Upper lobe of left lung (tissue), 4 donors: Measurements from ENCODE around the gene CLDN2.

Experiments used
- CTCF ChIP-seq, 6 experiments: fragments of 450-650 bp in 4 of 6; fragments of 200-600 bp in 2 of 6; sonication (generic) in 2 of 6; IDR thresholded peaks; one replicate each; pipeline ENCODE4 v1.5.1; 2016 to 2019; ENCODE audit warnings: antibody characterized with exemption in 6 of 6
- EP300 ChIP-seq, 4 donors: sonication (generic); formaldehyde crosslinking; IDR thresholded peaks; one replicate each; pipeline ENCODE4 v1.5.1; 2017; ENCODE audit warnings: antibody characterized with exemption in 4 of 4, control low read depth in 2 of 4
- POLR2A ChIP-seq, 4 donors: fragments of 450-650 bp; IDR thresholded peaks; one replicate each; pipeline ENCODE4 v1.5.1; 2016 to 2017; ENCODE audit warnings: antibody characterized with exemption in 4 of 4, mild to moderate bottlenecking in 2 of 4
- POLR2AphosphoS5 ChIP-seq, 2 donors: sonication (generic); formaldehyde crosslinking; IDR thresholded peaks; one replicate each; pipeline ENCODE4 v1.5.1; 2017; ENCODE audit warnings: antibody characterized with exemption in 2 of 2

- no peak for TF ChIP-seq EP300 (IDR thresholded peaks at IDR 0.05)
- no peak for TF ChIP-seq POLR2A (IDR thresholded peaks at IDR 0.05)
- no peak for TF ChIP-seq POLR2AphosphoS5 (IDR thresholded peaks at IDR 0.05)
- TF ChIP-seq CTCF (IDR thresholded peaks at IDR 0.05) = no peak
Observed at GRCh38 chrX:106940068-106940467, 19.9 kb downstream of the CLDN2 start.
